Measurements from ENCODE around the gene DNASE1L1. TPM values are rescaled to one million over a fixed set of nuclear protein-coding genes. Genes with fewer than 3 reads are reported as not detected.
A peak's percentile ranks its signal among the peaks of the same experiment; 100 is the strongest.
"Not testable (repeated sequence)": the region's sequence is repeated elsewhere in the genome, so short reads cannot be mapped to it uniquely, and the experiment has no call there.

Gene DNASE1L1
- total RNA-seq, 1 donor from 2014 or later, result 14.2 TPM

GRCh38 chrX:154398668-154399526, 10.2 kb downstream of the DNASE1L1 start:
- peak; percentile 82 for DNase-seq (ENCODE audit: low spot score)
- Histone ChIP-seq H3K27ac (peak overlapping the region; percentile 72), H2AFZ (replicated peaks) (no peak overlapping the region), H3K4me1 (no peaks in the 10 kb centered on the region), H3K9ac (peak overlapping the region; percentile 75), H3K79me2 (ENCODE audit: low read depth) (peaks cover 20% of the 10 kb centered on the region), H4K20me1 (ENCODE audit: low read depth) (peaks cover 23% of the 10 kb centered on the region), H3K27me3 (no peaks in the 10 kb centered on the region), H3K4me3 (peak overlapping the region; percentile 78), H3K9me3 (ENCODE audit: low read depth) (no peaks in the 10 kb centered on the region), H3K4me2 (peak overlapping the region; percentile 87), H3K36me3 (no peaks in the 10 kb centered on the region), H3F3A (ENCODE audit: low read depth) (peaks cover 50% of the 10 kb centered on the region)
- Mint-ChIP-seq H3K4me1 (peaks cover 13% of the 10 kb centered on the region), H3K27ac (peak overlapping the region; percentile 93), H3K4me3 (peak overlapping the region; percentile 98), H3K9me3 (peaks cover 24% of the 10 kb centered on the region), H3K36me3 (peaks cover 15% of the 10 kb centered on the region), H3K27me3 (ENCODE audit: insufficient read depth, low read depth) (peaks cover 12% of the 10 kb centered on the region)
- TF ChIP-seq EZH2 (IDR thresholded peaks at IDR 0.05) (no peak), CTCF (IDR thresholded peaks at IDR 0.05) (peak; percentile 73)

GRCh38 chrX:154397888-154398667, 11.0 kb downstream of the DNASE1L1 start, which contains the start of gene RPL10:
Gene RPL10 (plus strand): TSS chrX:154398377. CDS start chrX:154398520, 143 bp downstream.
- Histone ChIP-seq H3K36me3 (no peaks in the 10 kb centered on the region), H2AFZ (replicated peaks) (no peak within 1 kb of the TSS), H3F3A (ENCODE audit: low read depth) (peaks cover 50% of the 10 kb centered on the region), H3K4me2 (peak within 1 kb of the TSS; percentile 87), H4K20me1 (ENCODE audit: low read depth) (peaks cover 23% of the 10 kb centered on the region), H3K9me3 (ENCODE audit: low read depth) (no peaks in the 10 kb centered on the region), H3K79me2 (ENCODE audit: low read depth) (peaks cover 20% of the 10 kb centered on the region), H3K9ac (peak within 1 kb of the TSS; percentile 78), H3K4me1 (no peaks in the 10 kb centered on the region), H3K4me3 (peak within 1 kb of the TSS; percentile 78), H3K27me3 (no peaks in the 10 kb centered on the region), H3K27ac (peak within 1 kb of the TSS; percentile 97)
- Mint-ChIP-seq H3K27me3 (ENCODE audit: insufficient read depth, low read depth) (peaks cover 8% of the 10 kb centered on the region), H3K27ac (peak within 1 kb of the TSS; percentile 93), H3K9me3 (peaks cover 17% of the 10 kb centered on the region), H3K4me1 (peaks cover 13% of the 10 kb centered on the region), H3K4me3 (peak within 1 kb of the TSS; percentile 98), H3K36me3 (peaks cover 13% of the 10 kb centered on the region)
- TF ChIP-seq CTCF (IDR thresholded peaks at IDR 0.05) (no peak), EZH2phosphoT487 (IDR thresholded peaks at IDR 0.05) (no peak), EZH2 (IDR thresholded peaks at IDR 0.05) (no peak)
- DNase-seq (ENCODE audit: low spot score), result peak; percentile 96

- Histone ChIP-seq H4K20me1 (ENCODE audit: low read depth) (peaks cover 23% of the 10 kb centered on the region), H3K79me2 (ENCODE audit: low read depth) (peaks cover 20% of the 10 kb centered on the region), H3K36me3 (no peaks in the 10 kb centered on the region), H3K9me3 (ENCODE audit: low read depth) (no peaks in the 10 kb centered on the region), H3K9ac (peak overlapping the region; percentile 78), H3K4me1 (no peaks in the 10 kb centered on the region), H3K4me3 (peak overlapping the region; percentile 78), H3F3A (ENCODE audit: low read depth) (peaks cover 48% of the 10 kb centered on the region), H3K4me2 (peak overlapping the region; percentile 83), H3K27ac (peak overlapping the region; percentile 97), H2AFZ (replicated peaks) (no peak overlapping the region), H3K27me3 (no peaks in the 10 kb centered on the region)
- peak overlapping the region; percentile 93 for H3K27ac Mint-ChIP-seq
- H3K4me1 Mint-ChIP-seq, result peaks cover 13% of the 10 kb centered on the region
- no peak for TF ChIP-seq CTCF (IDR thresholded peaks at IDR 0.05)
- TF ChIP-seq EZH2phosphoT487 (IDR thresholded peaks at IDR 0.05), result no peak
- TF ChIP-seq EZH2 (IDR thresholded peaks at IDR 0.05), result no peak
- H3K9me3 Mint-ChIP-seq, result peaks cover 17% of the 10 kb centered on the region
- peak overlapping the region; percentile 98 for H3K4me3 Mint-ChIP-seq
- peaks cover 8% of the 10 kb centered on the region for H3K27me3 Mint-ChIP-seq (ENCODE audit: insufficient read depth, low read depth)
- peaks cover 13% of the 10 kb centered on the region for H3K36me3 Mint-ChIP-seq
- peak; percentile 66 for DNase-seq (ENCODE audit: low spot score)
Observed at GRCh38 chrX:154396973-154397887, 11.8 kb downstream of the DNASE1L1 start.

DNA sequence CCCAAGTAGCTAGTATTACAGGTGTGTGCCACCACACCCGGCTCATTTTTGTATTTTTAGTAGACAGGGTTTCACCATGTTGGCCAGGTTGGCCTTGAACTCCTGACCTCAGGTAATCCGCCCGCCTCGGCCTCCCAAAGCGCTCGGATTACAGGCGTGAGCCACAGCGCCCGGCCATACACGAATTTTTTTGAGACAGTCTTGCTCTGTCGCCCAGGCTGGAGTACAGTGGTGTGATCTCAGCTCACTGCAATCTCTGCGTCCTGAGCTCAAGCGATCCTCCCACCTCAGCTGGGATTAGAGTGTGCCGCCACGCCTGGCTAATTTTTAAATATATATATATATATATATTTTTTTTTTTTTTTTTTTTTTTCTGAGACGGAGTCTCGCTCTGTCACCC, 12.7 kb downstream of the DNASE1L1 start:
- Mint-ChIP-seq H3K4me1 (peaks cover 13% of the 10 kb centered on the region), H3K36me3 (peaks cover 13% of the 10 kb centered on the region), H3K9me3 (peaks cover 17% of the 10 kb centered on the region)
- H3K4me2 ChIP-seq; H2AFZ ChIP-seq (replicated peaks); H3K27ac Mint-ChIP-seq; H3K27ac ChIP-seq; H3K4me3 Mint-ChIP-seq; H3K27me3 Mint-ChIP-seq (ENCODE audit: insufficient read depth, low read depth); DNase-seq (ENCODE audit: low spot score); H3K27me3 ChIP-seq; H3K9me3 ChIP-seq (ENCODE audit: low read depth); H3K4me1 ChIP-seq; H3K4me3 ChIP-seq; H3K36me3 ChIP-seq; H3K9ac ChIP-seq: not testable (repeated sequence)
- Histone ChIP-seq H3K79me2 (ENCODE audit: low read depth) (peaks cover 20% of the 10 kb centered on the region), H3F3A (ENCODE audit: low read depth) (peaks cover 40% of the 10 kb centered on the region), H4K20me1 (ENCODE audit: low read depth) (peaks cover 22% of the 10 kb centered on the region)
